Panc1 (cell line): ENCODE results near the gene TAF6.

Source experiments
- POLR2AphosphoS5 ChIP-seq: IDR thresholded peaks from 2 replicates; pipeline ENCODE4 v1.6.1; 2012; ENCODE audit warnings: mild to moderate bottlenecking, low read depth, low read length, moderate library complexity
- TF ChIP-seq, protein P1 (sequence below): fragments of 450-650 bp; IDR thresholded peaks from 2 replicates; pipeline ENCODE4 v1.5.1; 2017; ENCODE audit warnings: mild to moderate bottlenecking

DNA sequence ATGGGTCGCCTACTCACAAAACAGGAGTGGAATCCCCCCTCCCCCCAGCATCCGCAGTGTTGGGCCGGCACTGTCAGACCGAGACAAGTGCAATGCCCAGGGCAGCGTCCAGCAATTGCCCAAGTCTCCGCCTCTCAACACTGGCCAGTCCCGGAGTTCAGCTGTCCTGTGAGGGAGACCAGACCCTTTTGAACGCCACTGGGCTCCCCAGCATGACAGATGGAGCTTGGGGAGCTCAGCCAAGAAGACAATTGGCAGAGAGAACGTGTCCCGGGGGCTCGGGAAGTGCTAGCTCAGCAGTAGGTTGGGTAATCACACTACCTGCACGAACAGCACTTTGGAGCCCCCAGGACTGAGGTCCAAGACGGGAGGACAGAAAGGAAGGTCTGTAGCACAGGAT is 25.7 kb downstream of the TAF6 start:
- TF ChIP-seq, protein P1, sequence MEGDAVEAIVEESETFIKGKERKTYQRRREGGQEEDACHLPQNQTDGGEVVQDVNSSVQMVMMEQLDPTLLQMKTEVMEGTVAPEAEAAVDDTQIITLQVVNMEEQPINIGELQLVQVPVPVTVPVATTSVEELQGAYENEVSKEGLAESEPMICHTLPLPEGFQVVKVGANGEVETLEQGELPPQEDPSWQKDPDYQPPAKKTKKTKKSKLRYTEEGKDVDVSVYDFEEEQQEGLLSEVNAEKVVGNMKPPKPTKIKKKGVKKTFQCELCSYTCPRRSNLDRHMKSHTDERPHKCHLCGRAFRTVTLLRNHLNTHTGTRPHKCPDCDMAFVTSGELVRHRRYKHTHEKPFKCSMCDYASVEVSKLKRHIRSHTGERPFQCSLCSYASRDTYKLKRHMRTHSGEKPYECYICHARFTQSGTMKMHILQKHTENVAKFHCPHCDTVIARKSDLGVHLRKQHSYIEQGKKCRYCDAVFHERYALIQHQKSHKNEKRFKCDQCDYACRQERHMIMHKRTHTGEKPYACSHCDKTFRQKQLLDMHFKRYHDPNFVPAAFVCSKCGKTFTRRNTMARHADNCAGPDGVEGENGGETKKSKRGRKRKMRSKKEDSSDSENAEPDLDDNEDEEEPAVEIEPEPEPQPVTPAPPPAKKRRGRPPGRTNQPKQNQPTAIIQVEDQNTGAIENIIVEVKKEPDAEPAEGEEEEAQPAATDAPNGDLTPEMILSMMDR, result no peak
- TF ChIP-seq POLR2AphosphoS5, result no peak
